Skeletal muscle cell (primary cell): ENCODE data around the gene WNT6.

Experiments
- DNase-seq: peaks from one replicate; pipeline ENCODE4 v3.0.0-alpha.2; 2010; ENCODE audit warnings: low read depth
- H3K4me3 ChIP-seq: 2 replicates; pipeline ENCODE4 v1.5.1; 2011; ENCODE audit warnings: low read depth, mild to moderate bottlenecking, control low read depth, low read length, moderate library complexity

WNT6 gene

DNA sequence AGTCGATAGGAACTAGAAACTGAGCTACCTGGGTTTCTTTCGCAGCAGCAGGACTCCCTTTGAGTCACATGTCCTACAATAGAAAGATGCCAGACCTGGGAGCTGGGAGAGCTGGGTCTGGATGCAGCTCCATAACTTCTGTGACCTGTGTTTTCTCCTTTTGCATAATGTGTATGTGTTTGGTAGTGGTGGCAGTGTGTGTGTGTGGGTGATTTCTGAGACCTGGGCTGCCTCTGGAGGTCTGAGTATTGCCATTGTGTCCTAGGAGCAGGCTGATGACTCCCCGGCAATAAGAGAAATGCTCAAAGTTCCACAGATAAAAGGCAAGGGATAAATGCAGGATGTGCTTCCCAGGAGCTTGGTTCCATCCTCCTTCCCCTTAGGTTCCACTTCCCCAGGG is 27.5 kb downstream of the WNT6 start:
- H3K4me3 ChIP-seq = no peak overlapping the region
- no peak for DNase-seq

- no peak for DNase-seq
Measured at GRCh38 chr2:218888341-218888740, 28.7 kb downstream of the WNT6 start.

GRCh38 chr2:218889937-218890336 is 30.3 kb downstream of the WNT6 start:
- DNase-seq = no peak
- no peak overlapping the region for H3K4me3 ChIP-seq

More at GRCh38 chr2:218888341-218888740, 28.7 kb downstream of the WNT6 start:
- no peak overlapping the region for H3K4me3 ChIP-seq

DNA sequence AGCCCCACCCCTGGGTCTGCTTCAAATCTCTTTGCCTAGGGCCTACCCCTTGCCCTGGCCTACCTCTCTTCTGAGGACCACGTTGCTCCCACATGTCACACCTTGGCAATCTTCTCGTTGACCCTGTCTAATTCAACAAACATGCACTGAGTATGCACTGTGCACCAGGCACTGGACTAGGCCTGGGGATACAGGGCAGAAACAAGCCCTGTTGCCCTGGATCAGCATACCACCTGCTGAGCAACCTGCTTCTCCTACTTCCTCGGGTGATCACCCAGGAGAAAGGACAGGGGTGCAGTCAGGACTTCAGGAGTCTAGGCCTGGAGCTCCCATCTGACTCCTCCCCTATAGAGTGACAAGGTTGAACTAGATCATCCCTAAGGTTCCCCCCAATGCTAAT is 30.8 kb downstream of the WNT6 start:
- DNase-seq = no peak
- H3K4me3 ChIP-seq = no peak overlapping the region

GRCh38 chr2:218891275-218892135 is 31.9 kb downstream of the WNT6 start:
- no peak for DNase-seq

DNA sequence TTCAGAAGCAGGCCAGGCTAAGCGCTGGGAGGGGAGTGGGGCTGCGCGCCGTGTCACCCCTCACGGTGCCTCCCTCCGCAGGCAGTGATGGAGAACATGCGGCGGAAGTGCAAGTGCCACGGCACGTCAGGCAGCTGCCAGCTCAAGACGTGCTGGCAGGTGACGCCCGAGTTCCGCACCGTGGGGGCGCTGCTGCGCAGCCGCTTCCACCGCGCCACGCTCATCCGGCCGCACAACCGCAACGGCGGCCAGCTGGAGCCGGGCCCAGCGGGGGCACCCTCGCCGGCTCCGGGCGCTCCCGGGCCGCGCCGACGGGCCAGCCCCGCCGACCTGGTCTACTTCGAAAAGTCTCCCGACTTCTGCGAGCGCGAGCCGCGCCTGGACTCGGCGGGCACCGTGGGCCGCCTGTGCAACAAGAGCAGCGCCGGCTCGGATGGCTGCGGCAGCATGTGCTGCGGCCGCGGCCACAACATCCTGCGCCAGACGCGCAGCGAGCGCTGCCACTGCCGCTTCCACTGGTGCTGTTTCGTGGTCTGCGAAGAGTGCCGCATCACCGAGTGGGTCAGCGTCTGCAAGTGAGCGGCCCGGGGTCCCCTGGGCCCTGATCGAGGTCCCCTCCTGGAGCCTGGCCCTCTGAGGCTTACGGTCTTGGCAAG is 33.2 kb downstream of the WNT6 start:
- no peak for DNase-seq
- peak overlapping the region; percentile 30 for H3K4me3 ChIP-seq

More at GRCh38 chr2:218891275-218892135, 31.9 kb downstream of the WNT6 start:
- no peak overlapping the region for H3K4me3 ChIP-seq

DNA sequence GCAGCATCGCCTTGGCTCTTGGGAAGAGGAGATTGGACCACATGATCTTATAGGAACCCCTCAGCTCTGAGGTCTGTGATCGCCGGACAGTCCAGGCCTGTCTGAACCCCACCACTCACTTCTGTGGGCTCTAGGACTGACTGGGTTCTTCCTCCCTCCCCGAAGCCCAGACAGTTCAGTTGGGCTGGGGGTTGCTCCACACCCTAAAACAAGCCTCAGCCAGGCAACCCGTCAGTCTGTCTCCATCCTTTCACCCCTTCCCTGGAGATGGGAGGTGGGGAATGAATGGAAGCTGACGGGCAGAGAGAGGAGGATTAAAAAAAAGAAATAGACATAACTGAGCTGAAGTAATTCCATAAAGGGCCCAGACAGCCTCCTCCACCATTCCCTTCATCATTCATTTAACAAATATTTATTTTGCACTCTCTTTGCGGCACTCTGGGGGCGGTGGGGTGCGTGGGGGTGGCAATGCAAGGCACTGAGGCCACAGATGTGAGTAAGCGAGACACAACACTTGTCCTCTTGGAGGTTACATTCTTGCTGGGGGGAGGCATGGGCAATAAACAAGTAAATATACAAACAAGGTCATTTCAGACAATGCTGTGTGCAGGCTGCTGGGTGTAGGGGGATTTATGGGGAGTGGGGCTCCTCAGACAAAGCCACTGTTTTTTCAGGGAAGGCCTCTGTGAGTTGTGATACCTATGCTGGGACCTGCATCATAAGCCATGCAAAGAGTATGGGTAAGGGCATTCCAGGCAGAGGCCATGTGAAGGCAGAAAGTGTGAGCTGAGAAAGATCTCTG is 33.9 kb downstream of the WNT6 start:
- DNase-seq = no peak
- H3K4me3 ChIP-seq = peak overlapping the region; percentile 30

GRCh38 chr2:218894151-218894879 is 34.7 kb downstream of the WNT6 start:
- DNase-seq = no peak
- H3K4me3 ChIP-seq = no peak overlapping the region

- no peak overlapping the region for H3K4me3 ChIP-seq
Measured at GRCh38 chr2:218894880-218895157, 35.2 kb downstream of the WNT6 start.

GRCh38 chr2:218895326-218895725 is 35.7 kb downstream of the WNT6 start:
- DNase-seq = no peak
- no peak overlapping the region for H3K4me3 ChIP-seq

More at GRCh38 chr2:218894880-218895157, 35.2 kb downstream of the WNT6 start:
- DNase-seq = no peak

DNA sequence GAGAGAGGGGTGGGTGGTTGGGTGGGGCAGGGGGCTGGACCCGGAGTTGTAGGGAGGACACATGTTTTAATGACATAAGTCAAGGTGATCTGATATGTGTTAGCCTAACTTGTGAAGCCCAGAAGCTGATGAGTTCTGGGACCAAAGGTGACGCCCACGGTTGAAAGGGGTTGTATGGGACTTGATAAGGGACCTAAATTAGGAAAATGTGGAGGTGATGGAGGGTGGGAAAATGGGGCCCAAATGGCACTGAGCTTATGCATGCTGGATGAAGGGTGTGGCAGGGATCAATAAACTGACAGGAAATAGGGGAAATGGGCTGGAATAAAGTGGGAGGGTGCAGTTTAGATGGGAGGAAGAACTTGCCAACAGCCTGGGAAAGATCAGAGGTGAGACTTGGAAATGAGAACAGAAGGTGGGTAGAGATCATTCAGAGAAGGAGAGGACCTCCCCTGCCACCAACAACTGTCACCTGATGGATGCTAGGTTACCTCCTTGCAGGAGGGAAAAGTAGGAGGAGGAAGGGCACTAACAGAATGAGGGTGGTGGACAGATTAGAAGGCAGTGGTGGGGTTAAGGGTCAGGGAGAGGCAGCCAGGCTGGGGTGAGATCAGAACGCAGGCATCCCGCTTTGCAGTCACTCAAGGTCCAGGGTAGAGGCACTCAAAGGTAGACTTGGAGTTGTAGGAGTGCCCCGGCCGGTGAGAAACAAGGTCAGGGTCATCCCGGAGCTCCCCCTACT is 36.3 kb downstream of the WNT6 start:
- H3K4me3 ChIP-seq = no peak overlapping the region
- DNase-seq = no peak

DNA sequence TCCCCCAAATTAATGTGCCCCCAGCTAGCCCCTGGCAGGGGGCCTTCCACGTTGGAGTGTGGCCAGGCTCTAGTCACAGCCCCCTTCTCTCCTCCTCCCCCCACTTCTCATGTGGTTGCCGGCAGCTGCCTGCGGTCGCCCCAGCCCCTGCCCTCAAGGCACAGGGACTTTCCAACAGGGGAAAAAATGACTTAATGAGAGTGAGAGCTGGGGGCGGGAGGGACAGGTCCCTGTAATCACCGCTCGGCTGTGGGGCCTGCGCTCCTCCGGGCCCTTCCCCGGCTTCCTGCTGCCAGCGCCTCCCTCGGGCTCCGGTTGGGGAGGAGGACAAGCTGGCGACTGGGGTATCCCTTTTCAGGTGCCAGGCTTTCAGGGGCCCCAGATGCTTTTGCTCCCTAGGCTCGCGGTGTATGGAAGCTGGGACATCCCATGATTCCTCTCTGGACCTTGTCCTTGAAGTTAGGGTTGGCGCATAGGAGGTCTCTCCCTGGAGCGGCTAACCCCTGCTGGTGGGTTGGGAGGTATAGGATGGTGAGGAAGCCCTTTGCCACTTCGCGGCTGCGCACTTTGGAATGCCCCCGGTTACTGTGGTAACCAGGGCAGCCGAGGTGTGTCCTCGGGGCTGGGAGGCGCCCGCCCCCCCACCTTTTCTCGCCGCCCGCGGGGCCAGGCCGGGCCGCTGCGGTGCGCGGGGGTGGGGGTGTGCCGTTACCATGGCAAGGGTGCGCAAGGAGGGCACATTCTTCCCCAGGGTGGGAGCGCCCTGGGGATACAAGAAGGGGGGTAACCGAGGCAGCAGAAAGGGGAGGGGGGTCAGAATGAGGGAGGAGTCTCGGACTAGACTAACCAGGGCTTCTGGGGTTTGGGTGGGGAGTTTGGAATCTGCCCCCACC is 37.1 kb downstream of the WNT6 start:
- DNase-seq = no peak
- peak overlapping the region; percentile 17 for H3K4me3 ChIP-seq

DNA sequence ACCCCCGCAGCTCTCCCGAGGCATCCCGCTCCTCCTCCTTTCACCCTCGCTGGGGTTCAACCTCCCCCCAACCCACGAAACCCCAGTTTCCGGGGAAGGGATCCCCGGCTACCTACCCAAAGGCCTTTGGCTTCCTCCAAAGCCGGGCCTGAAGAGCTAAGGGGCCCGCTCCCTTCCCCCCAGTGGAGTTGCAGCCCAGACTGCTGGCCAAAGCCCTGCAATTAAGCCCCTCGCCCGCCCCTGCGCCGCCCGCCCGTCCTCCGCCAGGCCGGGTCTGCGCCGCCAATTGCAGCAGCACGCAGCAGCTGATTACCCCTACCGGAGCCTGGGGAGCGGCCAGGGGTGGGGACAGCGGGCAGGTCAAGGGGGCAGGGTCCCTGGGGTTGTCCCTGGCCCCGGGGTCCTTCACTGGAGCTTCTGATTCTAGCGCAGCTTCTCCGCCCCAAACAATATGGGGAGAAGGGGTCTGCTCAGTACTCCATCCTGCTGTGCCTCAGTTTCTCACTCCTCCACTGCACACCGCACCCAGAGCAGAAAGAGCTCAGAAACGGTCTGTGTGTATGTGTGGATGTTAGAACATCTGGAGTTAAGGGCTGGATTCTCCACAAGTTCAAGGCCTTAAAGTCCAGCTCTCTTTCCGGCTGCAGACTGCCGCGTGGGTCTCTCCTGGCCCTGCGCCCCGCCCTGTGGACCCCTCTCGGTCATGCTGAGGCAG is 37.9 kb downstream of the WNT6 start:
- no peak for DNase-seq
- no peak overlapping the region for H3K4me3 ChIP-seq

DNA sequence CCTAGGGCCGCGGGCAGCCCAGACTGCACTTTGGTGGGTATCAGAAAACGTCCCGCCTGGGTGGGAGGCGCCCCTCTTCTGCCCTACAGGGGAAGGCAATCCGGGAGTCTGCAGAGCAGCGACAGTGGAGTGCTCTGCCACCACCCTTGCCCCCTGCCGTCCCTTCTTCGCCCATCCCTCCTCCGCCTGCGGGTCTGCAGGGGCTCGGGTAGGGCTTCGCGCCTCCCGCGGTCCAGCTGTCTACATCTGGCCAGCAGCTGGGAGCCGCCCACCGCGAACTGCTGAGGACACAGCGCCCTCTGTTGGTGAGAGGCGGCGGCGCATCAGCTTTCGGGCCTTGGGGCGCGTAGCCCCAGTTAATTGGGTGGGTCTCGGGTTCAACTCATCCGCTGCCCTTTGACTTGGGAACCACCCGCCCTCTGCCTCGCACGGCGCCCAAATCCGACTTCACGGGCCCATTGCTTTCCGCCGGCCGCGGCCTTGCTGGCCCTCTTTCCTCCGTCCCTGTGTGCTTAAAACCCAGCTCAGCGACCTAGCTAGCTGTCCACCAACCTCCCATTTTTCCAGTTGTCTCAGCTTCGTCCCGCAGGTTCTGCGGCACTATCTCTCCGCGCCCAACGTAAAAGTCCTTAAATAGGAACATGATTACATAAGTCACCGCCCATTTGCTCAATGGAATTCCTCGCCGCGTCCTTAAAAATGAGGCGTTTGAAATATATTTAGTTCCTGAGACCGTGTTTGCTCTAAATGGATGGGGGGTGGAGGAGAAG is 38.7 kb downstream of the WNT6 start:
- no peak overlapping the region for H3K4me3 ChIP-seq

GRCh38 chr2:218899147-218899546 is 39.5 kb downstream of the WNT6 start:
- DNase-seq = no peak
- no peak overlapping the region for H3K4me3 ChIP-seq

More for the DNA sequence above, 38.7 kb downstream of the WNT6 start:
- DNase-seq = no peak

GRCh38 chr2:218902427-218902826 is 42.8 kb downstream of the WNT6 start:
- no peak for DNase-seq
- H3K4me3 ChIP-seq = no peak overlapping the region

- no peak for DNase-seq
- no peak overlapping the region for H3K4me3 ChIP-seq
Measured at GRCh38 chr2:218904176-218904575, 44.6 kb downstream of the WNT6 start.
